ENCODE measurements around the gene ALK. TPM values are rescaled to one million over a fixed set of nuclear protein-coding genes. Genes with fewer than 3 reads are reported as not detected.

Gene ALK
- polyA plus RNA-seq, 2 of the 4 experiments (the other 2 are of a cell fraction), result not detected

GRCh38 chr2:29687121-29687520 lies 234.3 kb downstream of the ALK start:
- no peak for DNase-seq (ENCODE audit: low read depth in 1 of 2, low spot score in 1 of 2)
- H3K4me1 ChIP-seq, result no peaks in the 10 kb centered on the region
- no peak overlapping the region for H3K4me3 ChIP-seq
- CTCF ChIA-PET, result no interaction called here
- no peaks in the 10 kb centered on the region for H3K9me3 ChIP-seq
- H3K4me2 ChIP-seq, result no peak overlapping the region
- TF ChIP-seq HEYL (CRISPR knock-in tag; IDR thresholded peaks at IDR 0.05), result no peak
- no peak for FAIRE-seq
- no peak overlapping the region for H3K27ac ChIP-seq
- no peak for ATAC-seq
- 9% methylated on average over 2 of the region's 2 CpGs for WGBS (ENCODE audit: missing lambda C conversion rate)
- POLR2A ChIA-PET, result no interaction called here

GRCh38 chr2:29676886-29677453 lies 244.4 kb downstream of the ALK start:
- ATAC-seq, result no peak
- TF ChIP-seq ZSCAN20 (CRISPR knock-in tag; IDR thresholded peaks at IDR 0.05) (no peak), ELK1 (IDR thresholded peaks at IDR 0.05; ENCODE audit: low read depth, low read length) (no peak), REST (IDR thresholded peaks at IDR 0.05) (no peak), FOSL2 (IDR thresholded peaks at IDR 0.05) (no peak), FOSL2 (CRISPR knock-in tag; IDR thresholded peaks at IDR 0.05) (no peak), MAX (IDR thresholded peaks at IDR 0.05) (no peak), RAD21 (conservative IDR thresholded peaks at IDR 0.05 in 1 of 2, IDR thresholded peaks at IDR 0.05 in 1 of 2) (no peak), KDM1A (IDR thresholded peaks at IDR 0.05; ENCODE audit: low read depth) (no peak)
- ChIA-PET CTCF (no interaction called here), POLR2A (no interaction called here)
- H3K4me2 ChIP-seq, result no peak overlapping the region
- no peak for DNase-seq (ENCODE audit: low read depth in 1 of 2, low spot score in 1 of 2)
- H3K27ac ChIP-seq, result no peak overlapping the region
- H3K9me3 ChIP-seq, result no peaks in the 10 kb centered on the region
- no peak overlapping the region for H3K4me3 ChIP-seq
- no peak for FAIRE-seq
- H3K4me1 ChIP-seq, result no peaks in the 10 kb centered on the region

DNA sequence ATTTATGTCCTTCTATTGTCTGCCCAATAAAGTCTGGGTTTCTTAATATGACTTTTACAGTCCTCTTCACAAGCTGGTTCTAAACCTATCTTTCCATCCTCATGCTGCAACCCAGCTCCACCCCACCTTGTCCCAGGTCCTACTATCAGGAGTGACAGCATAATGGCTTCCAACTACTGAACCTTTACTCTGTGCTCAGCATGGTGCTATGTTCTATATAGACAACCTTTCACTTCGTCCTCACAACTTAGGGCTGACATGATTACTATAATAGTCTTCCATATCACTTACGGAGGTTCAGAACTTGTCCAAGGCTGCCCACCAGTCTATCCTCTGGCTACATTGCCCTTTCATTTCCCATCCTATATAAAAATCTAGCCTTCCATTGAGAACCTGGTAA lies 256.8 kb downstream of the ALK start:
- TF ChIP-seq USF2 (IDR thresholded peaks at IDR 0.05) (no peak), NR3C1 (IDR thresholded peaks at IDR 0.05) (no peak), ZC3H11A (IDR thresholded peaks at IDR 0.05) (no peak), EP300 (IDR thresholded peaks at IDR 0.05) (no peak), BCL3 (IDR thresholded peaks at IDR 0.05) (no peak), CHD2 (IDR thresholded peaks at IDR 0.05; ENCODE audit: low read length, partially characterized antibody) (no peak), TP53 (CRISPR knock-in tag; IDR thresholded peaks at IDR 0.05) (no peak)
- TF ChIP-seq, protein P1, sequence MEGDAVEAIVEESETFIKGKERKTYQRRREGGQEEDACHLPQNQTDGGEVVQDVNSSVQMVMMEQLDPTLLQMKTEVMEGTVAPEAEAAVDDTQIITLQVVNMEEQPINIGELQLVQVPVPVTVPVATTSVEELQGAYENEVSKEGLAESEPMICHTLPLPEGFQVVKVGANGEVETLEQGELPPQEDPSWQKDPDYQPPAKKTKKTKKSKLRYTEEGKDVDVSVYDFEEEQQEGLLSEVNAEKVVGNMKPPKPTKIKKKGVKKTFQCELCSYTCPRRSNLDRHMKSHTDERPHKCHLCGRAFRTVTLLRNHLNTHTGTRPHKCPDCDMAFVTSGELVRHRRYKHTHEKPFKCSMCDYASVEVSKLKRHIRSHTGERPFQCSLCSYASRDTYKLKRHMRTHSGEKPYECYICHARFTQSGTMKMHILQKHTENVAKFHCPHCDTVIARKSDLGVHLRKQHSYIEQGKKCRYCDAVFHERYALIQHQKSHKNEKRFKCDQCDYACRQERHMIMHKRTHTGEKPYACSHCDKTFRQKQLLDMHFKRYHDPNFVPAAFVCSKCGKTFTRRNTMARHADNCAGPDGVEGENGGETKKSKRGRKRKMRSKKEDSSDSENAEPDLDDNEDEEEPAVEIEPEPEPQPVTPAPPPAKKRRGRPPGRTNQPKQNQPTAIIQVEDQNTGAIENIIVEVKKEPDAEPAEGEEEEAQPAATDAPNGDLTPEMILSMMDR (IDR thresholded peaks at IDR 0.05), result no peak
- ChIA-PET POLR2A (no interaction called here), CTCF (interaction anchor here (0.7 to 2.6 kb wide), 2 partner anchors 13 to 740 kb away, joined by 4 to 11 read pairs; no protein-coding TSS in a partner anchor)
- DNase-seq (ENCODE audit: low read depth in 1 of 2, low spot score in 1 of 2) (no peak), FAIRE-seq (no peak), ATAC-seq (no peak)
- WGBS (ENCODE audit: missing lambda C conversion rate), result 70% methylated on average over 2 of the region's 2 CpGs
- Histone ChIP-seq H3K9me3 (no peaks in the 10 kb centered on the region), H3K4me1 (peaks cover 16% of the 10 kb centered on the region; the same call in 2 of the 3 replicates), H3K4me2 (no peak overlapping the region), H3K27ac (peak overlapping the region; percentile 20 to 44; a peak in 2 of 6 replicates), H3K4me3 (no peak overlapping the region)

Measured in A549 (cell line).